Endothelial cell of umbilical vein (primary cell): Measurements from ENCODE around the gene CNPPD1. TPM values are rescaled to one million over a fixed set of nuclear protein-coding genes. Genes with fewer than 3 reads are reported as not detected.

Experiments used
- BruUV-seq: library from RNA; stranded (reverse); fragments of 400-500 nt; replicated peaks from 2 replicates; lab custom pipeline; 2021; lab: Mats Ljungman, UMichigan
- CTCF ChIA-PET: fragments of 300-600, 350-600 bp; sonication (Branson Sonifier 250); formaldehyde crosslinking; loops from one replicate; lab custom pipeline; 2021; ENCODE audit warnings: antibody characterized with exemption, inconsistent platforms; lab: Charles Lee
- POLR2A ChIA-PET: fragments of 300-600, 350-600 bp; sonication (Branson Sonifier 250); formaldehyde crosslinking; loops from one replicate; lab custom pipeline; 2021; ENCODE audit warnings: antibody characterized with exemption, inconsistent platforms; lab: Charles Lee
- DNase-seq: peaks from one replicate; pipeline ENCODE4 v3.0.0-alpha.2; 2011; ENCODE audit warnings: low read depth, low spot score
- FAIRE-seq: peaks from 2 replicates; lab custom pipeline; 2011; peaks lifted over from hg19 to GRCh38; lab: Jason Lieb, UNC
- H2AFZ ChIP-seq: 2 replicates; pipeline ENCODE4 v1.6.0; 2012; ENCODE audit warnings: low read depth, low read length, control low read depth, inconsistent platforms
- H3K27ac ChIP-seq: 2 replicates; pipeline ENCODE4 v1.5.1; 2011; ENCODE audit warnings: low read depth, mild to moderate bottlenecking, control low read depth, low read length, moderate library complexity; ENCODE audit not compliant: insufficient read depth
- H3K27me3 ChIP-seq, 2 experiments: 2 replicates each; pipeline versions ENCODE4 v1.6.0 to v1.6.1; 2011; ENCODE audit warnings: low read length in 2 of 2, mixed read lengths in 1 of 2; ENCODE audit not compliant: control insufficient read depth in 2 of 2, insufficient read depth in 2 of 2
- H3K36me3 ChIP-seq, 2 experiments: 2 replicates in 1 of 2; 3 replicates in 1 of 2; pipeline ENCODE4 v1.5.1; 2011; ENCODE audit warnings: low read length in 2 of 2, mild to moderate bottlenecking in 1 of 2, moderate library complexity in 1 of 2; ENCODE audit not compliant: control insufficient read depth in 2 of 2, insufficient read depth in 2 of 2; ENCODE audit errors: extremely low read depth in 1 of 2
- H3K4me1 ChIP-seq: 3 replicates; pipeline ENCODE4 v1.5.1; 2011; ENCODE audit warnings: mild to moderate bottlenecking, low read length; ENCODE audit not compliant: control insufficient read depth, insufficient read depth; ENCODE audit errors: extremely low read depth
- H3K4me2 ChIP-seq: 2 replicates; pipeline ENCODE4 v1.6.1; 2011; ENCODE audit warnings: low read length, control low read depth, mixed read lengths; ENCODE audit not compliant: insufficient read depth
- H3K4me3 ChIP-seq, 3 experiments: fragments of 200-600 bp in 1 of 3; sonication (generic), shearing (Covaris generic) in 1 of 3; replicated peaks in 1 of 3; 2 replicates each; pipeline ENCODE4 v1.5.1; 2011 to 2016; ENCODE audit warnings: control low read depth in 3 of 3, low read length in 3 of 3, mild to moderate bottlenecking in 2 of 3, inconsistent platforms in 1 of 3, low read depth in 1 of 3, moderate library complexity in 1 of 3; ENCODE audit not compliant: insufficient read depth in 1 of 3
- H3K79me2 ChIP-seq: 2 replicates; pipeline ENCODE4 v1.6.0; 2012; ENCODE audit warnings: low read length, inconsistent platforms; ENCODE audit not compliant: control insufficient read depth, insufficient read depth
- H3K9ac ChIP-seq: replicated peaks from 2 replicates; pipeline ENCODE3; 2011; ENCODE audit warnings: low read length, control low read depth; ENCODE audit not compliant: insufficient read depth; ENCODE audit errors: extremely low read depth
- H3K9me1 ChIP-seq: replicated peaks from 3 replicates; pipeline ENCODE4 v1.6.0; 2011; ENCODE audit warnings: mild to moderate bottlenecking, low read length; ENCODE audit not compliant: control insufficient read depth, insufficient read depth; ENCODE audit errors: extremely low read depth
- H3K9me3 ChIP-seq: replicated peaks from 2 replicates; pipeline ENCODE4 v1.5.1; 2012; ENCODE audit warnings: low read length, inconsistent platforms; ENCODE audit not compliant: control insufficient read depth, insufficient read depth
- H4K20me1 ChIP-seq: replicated peaks from 2 replicates; pipeline ENCODE3; 2011; ENCODE audit warnings: mild to moderate bottlenecking, low read length; ENCODE audit not compliant: control insufficient read depth, insufficient read depth; ENCODE audit errors: extremely low read depth
- CTCF ChIP-seq, 2 donors: IDR thresholded peaks; 1 replicate in 1 of 2; 2 replicates in 1 of 2; pipeline ENCODE4 v1.5.1; 2011; ENCODE audit warnings: low read length in 2 of 2, mild to moderate bottlenecking in 2 of 2, moderate library complexity in 2 of 2, control low read depth in 1 of 2, inconsistent platforms in 1 of 2, low read depth in 1 of 2; ENCODE audit not compliant: insufficient read depth in 1 of 2; ENCODE audit errors: extremely low read depth in 1 of 2
- EZH2 ChIP-seq: IDR thresholded peaks from 2 replicates; pipeline ENCODE4 v1.6.1; 2012; ENCODE audit warnings: borderline replicate concordance, low read depth, mild to moderate bottlenecking, moderate library complexity, low read length, inconsistent platforms; ENCODE audit not compliant: severe bottlenecking
- FOS ChIP-seq: IDR thresholded peaks from 2 replicates; pipeline ENCODE4 v1.6.1; 2011; ENCODE audit warnings: mild to moderate bottlenecking, low read length, moderate library complexity, borderline replicate concordance; ENCODE audit not compliant: insufficient read depth
- GATA2 ChIP-seq: IDR thresholded peaks from 2 replicates; pipeline ENCODE4 v1.7.0; 2011; ENCODE audit warnings: low read depth, mild to moderate bottlenecking, moderate library complexity, mixed read lengths, low read length; ENCODE audit not compliant: insufficient read length, insufficient read depth
- JUN ChIP-seq: IDR thresholded peaks from 2 replicates; pipeline ENCODE4 v1.6.1; 2011; ENCODE audit warnings: borderline replicate concordance, low read depth; ENCODE audit not compliant: insufficient read length, insufficient read depth
- MAX ChIP-seq: IDR thresholded peaks from 2 replicates; pipeline ENCODE4 v1.6.1; 2011; ENCODE audit not compliant: insufficient read depth, insufficient read length
- MYC ChIP-seq: IDR thresholded peaks from one replicate; pipeline ENCODE4 v1.6.1; 2011; ENCODE audit warnings: mild to moderate bottlenecking, low read depth, low read length
- POLR2A ChIP-seq: IDR thresholded peaks from 2 replicates; pipeline ENCODE4 v1.6.1; 2012; ENCODE audit warnings: low read depth, mild to moderate bottlenecking, control low read depth, low read length
- POLR2AphosphoS5 ChIP-seq: IDR thresholded peaks from 2 replicates; pipeline ENCODE4 v1.6.1; 2012; ENCODE audit warnings: low read depth, mild to moderate bottlenecking, control low read depth, low read length, moderate library complexity; ENCODE audit not compliant: insufficient read depth
- dilution Hi-C: fragments of 300-500 bp; cut with MboI; formaldehyde crosslinking; loops from one replicate; pipeline ENCODE4 v1.15.0; 2019; ENCODE audit warnings: low sequenced_read_pairs; ENCODE audit not compliant: extremely low pct_ligation_motif_present
- intact Hi-C: fragments of 100-400 bp; cut with micrococcal nuclease; formaldehyde crosslinking; loops from one replicate; pipeline ENCODE4 v1.10.0; 2022
- polyA plus RNA-seq, 4 experiments: library from polyadenylated mRNA; depleted of rRNA in 3 of 4; stranded (reverse) in 3 of 4; unstranded in 1 of 4; fragments of >200 nt; gene quantifications; 2 replicates each; pipeline versions ENCODE4 v1.2.1 to v1.2.3, GENCODE V29; 2011 to 2012; ENCODE audit warnings: missing spikeins in 1 of 4
- total RNA-seq: library from RNA; stranded (reverse); gene quantifications from 2 replicates; pipeline ENCODE4 v1.2.3, GENCODE V29; 2021

The CNPPD1 gene
- total and polyA plus RNA-seq, 2 donors (not counting 3 experiments of a cell fraction or from before 2014, with no cell fraction given): 44.0 to 55.7 TPM

- CTCF ChIA-PET: interaction anchor here (0.6 to 12.9 kb wide), 66 partner anchors 9 to 343 kb away, joined by 3 to 418 read pairs (median 5); partner anchors contain the start of genes CFAP65, CNPPD1, CRYBA2 and DNAJB2
- no peaks in the 10 kb centered on the region for H4K20me1 ChIP-seq
- BruUV-seq: no TSS peak
- no peaks in the 10 kb centered on the region for H3K9me1 ChIP-seq
- no peaks in the 10 kb centered on the region for H3K79me2 ChIP-seq
- H3K27me3 ChIP-seq: no peaks in the 10 kb centered on the region
- dilution Hi-C loops: no loop called here
- peaks cover 2 to 3% of the 10 kb centered on the region in 2 experiments for H3K36me3 ChIP-seq
- H3K27ac ChIP-seq: no peak overlapping the region
- DNase-seq (peak; percentile 61), FAIRE-seq (peak; percentile 73)
- TF ChIP-seq MYC (no peak), EZH2 (no peak), CTCF (IDR thresholded peaks at IDR 0.05; ENCODE audit: extremely low read depth in 1 of 2, insufficient read depth in 1 of 2, low read depth in 1 of 2, low read length in 2 of 2) (peak; percentile 28 to 36)
- no peak overlapping the region for H2AFZ ChIP-seq
- H3K9me3 ChIP-seq: no peaks in the 10 kb centered on the region
- H3K4me2 ChIP-seq: no peak overlapping the region
- H3K4me1 ChIP-seq: peaks cover 6% of the 10 kb centered on the region
- H3K9ac ChIP-seq: no peak overlapping the region
- POLR2A ChIA-PET: no interaction called here
- intact Hi-C loops: loop anchor here (1.0 to 10.0 kb wide), 5 partner anchors 97 to 303 kb away; no protein-coding TSS in a partner anchor
- H3K4me3 ChIP-seq: no peak overlapping the region
Measured at GRCh38 chr2:219155054-219155644, 21.6 kb downstream of the CNPPD1 start.

GRCh38 chr2:219149667-219150066, 27.1 kb downstream of the CNPPD1 start:
- POLR2A ChIA-PET: no interaction called here
- no peak overlapping the region for H2AFZ ChIP-seq
- no TSS peak for BruUV-seq
- no peaks in the 10 kb centered on the region for H3K4me1 ChIP-seq
- peak; percentile 46 for FAIRE-seq
- no peaks in the 10 kb centered on the region for H3K9me1 ChIP-seq
- no peak overlapping the region for H3K4me3 ChIP-seq
- no peaks in the 10 kb centered on the region for H3K79me2 ChIP-seq
- no peak overlapping the region for H3K27ac ChIP-seq
- no peak overlapping the region for H3K9ac ChIP-seq
- no peaks in the 10 kb centered on the region for H3K27me3 ChIP-seq
- dilution Hi-C loops (no loop called here), intact Hi-C loops (loop anchor here (10.0 kb wide), 1 partner anchor 275 kb away; no protein-coding TSS in a partner anchor)
- no peak overlapping the region for H3K4me2 ChIP-seq
- TF ChIP-seq POLR2AphosphoS5 (no peak), CTCF (IDR thresholded peaks at IDR 0.05; ENCODE audit: extremely low read depth in 1 of 2, insufficient read depth in 1 of 2, low read depth in 1 of 2, low read length in 2 of 2) (no peak), JUN (no peak), FOS (no peak), GATA2 (no peak), MAX (no peak), EZH2 (no peak), MYC (no peak), POLR2A (no peak)
- H3K9me3 ChIP-seq: no peaks in the 10 kb centered on the region
- H4K20me1 ChIP-seq: no peaks in the 10 kb centered on the region
- H3K36me3 ChIP-seq: peaks cover 0 to 4% of the 10 kb centered on the region in 2 experiments
- DNase-seq: peak; percentile 59
- CTCF ChIA-PET: interaction anchor here (1.0 to 12.9 kb wide), 7 partner anchors 11 to 170 kb away, joined by 3 to 418 read pairs (median 6); no protein-coding TSS in a partner anchor
